ENCODE data around the gene LUZP4.

GRCh38 chrX:115264009-115264408 lies 25.5 kb upstream of the LUZP4 start:
- TF ChIP-seq CTCF (IDR thresholded peaks at IDR 0.05) = no peak
- TF ChIP-seq ZSCAN18 (CRISPR knock-in tag; IDR thresholded peaks at IDR 0.05) = no peak
- no peak for TF ChIP-seq CREM (CRISPR knock-in tag; IDR thresholded peaks at IDR 0.05)
- TF ChIP-seq ELF4 (CRISPR knock-in tag; IDR thresholded peaks at IDR 0.05; ENCODE audit: low read depth) = no peak
- no peak for TF ChIP-seq USF1 (CRISPR knock-in tag; IDR thresholded peaks at IDR 0.05)
- no peak for TF ChIP-seq ZNF317 (CRISPR knock-in tag; IDR thresholded peaks at IDR 0.05; ENCODE audit: borderline replicate concordance, low read depth)
- no peak for TF ChIP-seq AR (CRISPR knock-in tag; IDR thresholded peaks at IDR 0.05)
- TF ChIP-seq SP1 (CRISPR knock-in tag; conservative IDR thresholded peaks at IDR 0.05) = no peak
- no peak for TF ChIP-seq FOXK1 (CRISPR knock-in tag; IDR thresholded peaks at IDR 0.05)
- TF ChIP-seq MLX (CRISPR knock-in tag; IDR thresholded peaks at IDR 0.05) = no peak

Data from WTC11 (cell line).